Tibial nerve (tissue), 4 donors: ENCODE measurements around the gene DTNB. TPM values are rescaled to one million over a fixed set of nuclear protein-coding genes. Genes with fewer than 3 reads are reported as not detected.

Source experiments
- DNase-seq, 2 donors: peaks; one replicate each; pipeline ENCODE4 v3.0.0-alpha.2; 2019; ENCODE audit warnings: low spot score in 2 of 2
- H3K27ac ChIP-seq, 4 donors: fragments of 200-600 bp; sonication (generic) in 3 of 4; one replicate each; pipeline ENCODE4 v1.5.1; 2017 to 2019; ENCODE audit warnings: mild to moderate bottlenecking in 1 of 4
- H3K27me3 ChIP-seq, 2 donors: fragments of 200-600 bp; sonication (generic) in 1 of 2; one replicate each; pipeline versions ENCODE4 v1.5.1 to v1.6.0; 2017 to 2019
- H3K36me3 ChIP-seq, 3 donors: fragments of 200-600 bp; sonication (generic); one replicate each; pipeline ENCODE4 v1.5.1; 2018 to 2019
- H3K4me1 ChIP-seq, 4 donors: fragments of 200-600 bp; sonication (generic) in 3 of 4; one replicate each; pipeline ENCODE4 v1.5.1; 2017 to 2019
- H3K4me3 ChIP-seq, 4 donors: fragments of 200-600 bp; sonication (generic) in 3 of 4; one replicate each; pipeline ENCODE4 v1.5.1; 2017 to 2019; ENCODE audit warnings: mild to moderate bottlenecking in 1 of 4, moderate library complexity in 1 of 4
- H3K9me3 ChIP-seq, 4 donors: fragments of 200-600 bp; sonication (generic) in 3 of 4; one replicate each; pipeline ENCODE4 v1.5.1; 2017 to 2019
- CTCF ChIP-seq, 5 experiments: fragments of 200-600 bp in 3 of 5; fragments of 450-650 bp in 2 of 5; sonication (generic) in 3 of 5; IDR thresholded peaks; one replicate each; pipeline ENCODE4 v1.5.1; 2016 to 2019; ENCODE audit warnings: antibody characterized with exemption in 5 of 5, mild to moderate bottlenecking in 3 of 5, moderate library complexity in 2 of 5
- EP300 ChIP-seq, 2 donors: sonication (generic); formaldehyde crosslinking; IDR thresholded peaks; one replicate each; pipeline ENCODE4 v1.6.1; 2017; ENCODE audit warnings: antibody characterized with exemption in 2 of 2, mild to moderate bottlenecking in 1 of 2
- POLR2A ChIP-seq, 2 donors: fragments of 450-650 bp; IDR thresholded peaks; one replicate each; pipeline ENCODE4 v1.6.1; 2017; ENCODE audit warnings: antibody characterized with exemption in 2 of 2, mild to moderate bottlenecking in 2 of 2, moderate library complexity in 2 of 2
- WGBS, 2 donors: methylation state at CpG; one replicate each; pipeline ENCODE4 v1.1.5; 2018; 5-methylcytosine and 5-hydroxymethylcytosine counted together
- total RNA-seq, 4 donors: library from RNA; depleted of rRNA; stranded (reverse); fragments of >200 nt; gene quantifications; one replicate each; pipeline ENCODE4 v1.1.0, GENCODE V29; 2016

Gene DTNB
- total RNA-seq, 4 donors from 2014 or later: 9.4 to 18.6 (median 13.1) TPM

GRCh38 chr2:25365241-25365640 is 308.1 kb downstream of the DTNB start:
- H3K36me3 ChIP-seq: no peaks in the 10 kb centered on the region
- no peaks in the 10 kb centered on the region for H3K27me3 ChIP-seq
- H3K4me3 ChIP-seq: no peak overlapping the region
- WGBS, 2 donors: 43 to 45% methylated on average over 5 of the region's 5 CpGs
- H3K4me1 ChIP-seq: peaks cover 0 to 12% (median 5%) of the 10 kb centered on the region in 4 donors
- H3K27ac ChIP-seq: no peak overlapping the region
- TF ChIP-seq EP300 (IDR thresholded peaks at IDR 0.05) (no peak), POLR2A (IDR thresholded peaks at IDR 0.05) (no peak), CTCF (IDR thresholded peaks at IDR 0.05) (no peak)
- no peak for DNase-seq
- no peaks in the 10 kb centered on the region for H3K9me3 ChIP-seq

- H3K27ac ChIP-seq: no peak overlapping the region
- DNase-seq: no peak
- H3K36me3 ChIP-seq: no peaks in the 10 kb centered on the region
- WGBS, 2 donors: 90 to 96% methylated on average over 3 to 5 of the region's 7 CpGs
- no peaks in the 10 kb centered on the region for H3K9me3 ChIP-seq
- no peak for TF ChIP-seq EP300 (IDR thresholded peaks at IDR 0.05)
- no peak for TF ChIP-seq POLR2A (IDR thresholded peaks at IDR 0.05)
- no peak for TF ChIP-seq CTCF (IDR thresholded peaks at IDR 0.05)
- H3K4me3 ChIP-seq: no peak overlapping the region
- H3K27me3 ChIP-seq: no peaks in the 10 kb centered on the region
- peaks cover 0 to 12% (median 5%) of the 10 kb centered on the region in 4 donors for H3K4me1 ChIP-seq
Observed at GRCh38 chr2:25363733-25364132, 309.6 kb downstream of the DTNB start.

- peak in 1 of 2 donors; percentile 31 for DNase-seq
- H3K36me3 ChIP-seq: no peaks in the 10 kb centered on the region
- peak overlapping the region; percentile 21 to 43 (median 31) for H3K4me3 ChIP-seq
- H3K27ac ChIP-seq: peak overlapping the region in 3 of 4 donors; percentile 15 to 58 (median 53)
- WGBS, 2 donors: 55 to 57% methylated on average over 21 of the region's 21 CpGs
- no peaks in the 10 kb centered on the region for H3K27me3 ChIP-seq
- peaks cover 0 to 12% (median 5%) of the 10 kb centered on the region in 4 donors for H3K4me1 ChIP-seq
- TF ChIP-seq EP300 (IDR thresholded peaks at IDR 0.05) (no peak), CTCF (IDR thresholded peaks at IDR 0.05) (no peak), POLR2A (IDR thresholded peaks at IDR 0.05) (no peak)
- no peaks in the 10 kb centered on the region for H3K9me3 ChIP-seq
Observed at GRCh38 chr2:25362434-25363145, 310.8 kb downstream of the DTNB start.

GRCh38 chr2:25362049-25362433 is 311.3 kb downstream of the DTNB start:
- H3K27me3 ChIP-seq: no peaks in the 10 kb centered on the region
- H3K4me3 ChIP-seq: peak overlapping the region; percentile 21 to 43 (median 31)
- peaks cover 0 to 12% (median 5%) of the 10 kb centered on the region in 4 donors for H3K4me1 ChIP-seq
- peak; percentile 84 to 97 for DNase-seq
- H3K36me3 ChIP-seq: no peaks in the 10 kb centered on the region
- WGBS, 2 donors: 0 to 1% methylated on average over 16 of the region's 16 CpGs
- H3K27ac ChIP-seq: peak overlapping the region in 3 of 4 donors; percentile 15 to 58 (median 53)
- TF ChIP-seq POLR2A (IDR thresholded peaks at IDR 0.05) (peak in 1 of 2 donors; percentile 82), CTCF (IDR thresholded peaks at IDR 0.05) (peak; percentile 91 to 99 (median 96)), EP300 (IDR thresholded peaks at IDR 0.05) (peak; percentile 56 to 83)
- no peaks in the 10 kb centered on the region for H3K9me3 ChIP-seq

- no peak for DNase-seq
- Histone ChIP-seq H3K4me3 (peak overlapping the region; percentile 13 to 43 (median 29)), H3K4me1 (peaks cover 0 to 12% (median 5%) of the 10 kb centered on the region in 4 donors), H3K36me3 (no peaks in the 10 kb centered on the region), H3K27ac (peak overlapping the region in 1 of 4 donors; percentile 53), H3K9me3 (no peaks in the 10 kb centered on the region), H3K27me3 (no peaks in the 10 kb centered on the region)
- TF ChIP-seq CTCF (IDR thresholded peaks at IDR 0.05) (no peak), EP300 (IDR thresholded peaks at IDR 0.05) (no peak)
- WGBS, 2 donors: 52 to 56% methylated on average over 33 to 34 of the region's 34 CpGs
Observed at GRCh38 chr2:25361261-25362048, 311.9 kb downstream of the DTNB start.
